T-cell (primary cell): ENCODE results near the gene ACAP3. TPM values are rescaled to one million over a fixed set of nuclear protein-coding genes. Genes with fewer than 3 reads are reported as not detected.

Experiments used
- ATAC-seq, 4 experiments: fragments of 200-7000 bp in 3 of 4; fragments of 150-1000 bp in 1 of 4; cut with Tn5 transposase; replicated peaks in 1 of 4; 1 replicate in 3 of 4; 2 replicates in 1 of 4; pipeline ENCODE4 v1.10.0; 2021; ENCODE audit warnings: moderate library complexity in 3 of 4, mild to moderate bottlenecking in 2 of 4, moderate number of reproducible peaks in 1 of 4
- CTCF ChIA-PET, 2 donors: fragments of 300-600 bp; sonication (Branson Sonifier 250); formaldehyde crosslinking; loops; one replicate each; lab custom pipeline; 2022; ENCODE audit warnings: antibody characterized with exemption in 2 of 2; lab: Charles Lee
- POLR2A ChIA-PET, 2 donors: fragments of 300-600 bp; sonication (Branson Sonifier 250); formaldehyde crosslinking; loops; one replicate each; lab custom pipeline; 2022; ENCODE audit warnings: antibody characterized with exemption in 2 of 2; lab: Charles Lee
- DNase-seq, 35 experiments: peaks; one replicate each; pipeline versions ENCODE4 v3.0.0 to v3.0.0-alpha.2; 2013 to 2023
- H3K27ac ChIP-seq: one replicate; pipeline ENCODE4 v1.5.1; 2013; ENCODE audit warnings: low read length
- H3K27me3 ChIP-seq, 2 experiments: replicated peaks in 1 of 2; 1 replicate in 1 of 2; 2 replicates in 1 of 2; pipeline versions ENCODE4 v1.6.1 to v1.7.0; 2013; ENCODE audit warnings: low read length in 1 of 2, mixed read lengths in 1 of 2; ENCODE audit not compliant: control insufficient read depth in 2 of 2, insufficient read depth in 2 of 2; ENCODE audit errors: extremely low read depth in 1 of 2
- H3K36me3 ChIP-seq, 2 donors: 1 replicate in 1 of 2; 2 replicates in 1 of 2; pipeline versions ENCODE4 v1.6.1 to v1.7.0; 2013; ENCODE audit warnings: low read length in 1 of 2; ENCODE audit not compliant: control insufficient read depth in 2 of 2, insufficient read depth in 1 of 2; ENCODE audit errors: extremely low read depth in 1 of 2
- H3K4me1 ChIP-seq, 2 experiments: 1 replicate in 1 of 2; 2 replicates in 1 of 2; pipeline versions ENCODE4 v1.6.1 to v1.7.0; 2013; ENCODE audit warnings: low read length in 2 of 2, mixed read lengths in 1 of 2; ENCODE audit not compliant: insufficient read depth in 2 of 2, control insufficient read depth in 1 of 2; ENCODE audit errors: extremely low read depth in 1 of 2
- H3K4me3 ChIP-seq, 2 donors: 1 replicate in 1 of 2; 2 replicates in 1 of 2; pipeline versions ENCODE4 v1.5.1 to v1.7.0; 2013; ENCODE audit warnings: mild to moderate bottlenecking in 2 of 2, low read length in 1 of 2, moderate library complexity in 1 of 2; ENCODE audit not compliant: control insufficient read depth in 1 of 2; ENCODE audit errors: extremely low read depth in 1 of 2
- H3K9me3 ChIP-seq: 2 replicates; pipeline ENCODE4 v1.7.0; 2013
- H3K27ac Mint-ChIP-seq, 2 donors: one replicate each; pipeline ENCODE4 v1.8.0; 2020 to 2021; ENCODE audit warnings: mild to moderate bottlenecking in 2 of 2, mixed read lengths in 2 of 2
- H3K27me3 Mint-ChIP-seq, 2 donors: one replicate each; pipeline ENCODE4 v1.8.0; 2021 to 2022; ENCODE audit warnings: mixed read lengths in 2 of 2
- H3K36me3 Mint-ChIP-seq: one replicate; pipeline ENCODE4 v1.8.0; 2021; ENCODE audit warnings: mixed read lengths
- H3K4me1 Mint-ChIP-seq, 3 donors: one replicate each; pipeline ENCODE4 v1.8.0; 2020 to 2022; ENCODE audit warnings: mixed read lengths in 3 of 3, mild to moderate bottlenecking in 1 of 3
- H3K4me3 Mint-ChIP-seq, 3 donors: one replicate each; pipeline ENCODE4 v1.8.0; 2020 to 2022; ENCODE audit warnings: mild to moderate bottlenecking in 3 of 3, mixed read lengths in 3 of 3, moderate library complexity in 3 of 3
- H3K9me3 Mint-ChIP-seq, 3 donors: one replicate each; pipeline ENCODE4 v1.8.0; 2020 to 2022; ENCODE audit warnings: mixed read lengths in 3 of 3
- WGBS: methylation state at CpG from one replicate; pipeline ENCODE4 v1.1.5; 2013; ENCODE audit warnings: missing lambda C conversion rate; ENCODE audit not compliant: insufficient coverage; 5-methylcytosine and 5-hydroxymethylcytosine counted together
- total RNA-seq, 35 experiments: library from RNA in 6 of 35; stranded (reverse) in 6 of 35; fragments of 120-200 nt in 1 of 35; gene quantifications; one replicate each; pipeline versions ENCODE4 v1.2.1 to v1.2.4 and lab custom pipeline; 2013 to 2026

Gene ACAP3
- total RNA-seq, 5 donors from 2014 or later (not counting 1 experiment from before 2014, with no cell fraction given), result 63.0 to 107 (median 99.8) TPM

- Histone ChIP-seq H3K27me3 (no peaks in the 10 kb centered on the region), H3K36me3 (no peaks in the 10 kb centered on the region), H3K4me1 (peaks cover 0 to 10% of the 10 kb centered on the region in 2 experiments), H3K27ac (no peak overlapping the region), H3K4me3 (no peak overlapping the region), H3K9me3 (no peaks in the 10 kb centered on the region)
- Mint-ChIP-seq H3K36me3 (no peaks in the 10 kb centered on the region), H3K9me3 (no peaks in the 10 kb centered on the region), H3K4me1 (peaks cover 0 to 6% (median 4%) of the 10 kb centered on the region in 3 donors), H3K27me3 (no peaks in the 10 kb centered on the region), H3K4me3 (no peak overlapping the region), H3K27ac (no peak overlapping the region)
- ATAC-seq (no peak), DNase-seq (no peak)
- ChIA-PET POLR2A (interaction anchor here in 1 of 2 donors (0.6 kb wide), 1 partner anchor 15 kb away, joined by 4 read pairs; no protein-coding TSS in a partner anchor), CTCF (interaction anchor here in 1 of 2 donors (0.7 kb wide), 1 partner anchor 15 kb away, joined by 3 read pairs; no protein-coding TSS in a partner anchor)
- 93% methylated on average over 3 of the region's 13 CpGs for WGBS
These were observed 29.1 kb downstream of the ACAP3 start for GRCh38 chr1:1278620-1279019.

GRCh38 chr1:1275836-1276235, 31.9 kb downstream of the ACAP3 start:
- H3K36me3 ChIP-seq, result peaks cover 0 to 6% of the 10 kb centered on the region in 2 donors
- WGBS, result 90% methylated on average over 5 of the region's 9 CpGs
- CTCF ChIA-PET, result no interaction called here
- Mint-ChIP-seq H3K27ac (no peak overlapping the region), H3K4me3 (peak overlapping the region; percentile 26 to 63 (median 55)), H3K9me3 (no peaks in the 10 kb centered on the region), H3K27me3 (no peaks in the 10 kb centered on the region), H3K4me1 (peaks cover 21 to 29% (median 26%) of the 10 kb centered on the region in 3 donors), H3K36me3 (peaks cover under 1% of the 10 kb centered on the region)
- H3K27ac ChIP-seq, result no peak overlapping the region
- H3K4me3 ChIP-seq, result no peak overlapping the region
- H3K9me3 ChIP-seq, result no peaks in the 10 kb centered on the region
- DNase-seq (no peak), ATAC-seq (no peak)
- H3K4me1 ChIP-seq, result peaks cover 7 to 34% of the 10 kb centered on the region in 2 experiments
- H3K27me3 ChIP-seq, result no peaks in the 10 kb centered on the region
- POLR2A ChIA-PET, result no interaction called here

GRCh38 chr1:1274931-1275431, 32.7 kb downstream of the ACAP3 start:
- peak overlapping the region in 1 of 2 donors; percentile 22 for H3K27ac Mint-ChIP-seq
- H3K36me3 ChIP-seq, result peaks cover under 1 to 6% of the 10 kb centered on the region in 2 donors
- no peak overlapping the region for H3K4me3 ChIP-seq
- DNase-seq (no peak), ATAC-seq (no peak)
- H3K36me3 Mint-ChIP-seq, result peaks cover 8% of the 10 kb centered on the region
- H3K27ac ChIP-seq, result no peak overlapping the region
- peak overlapping the region; percentile 57 to 85 (median 66) for H3K4me3 Mint-ChIP-seq
- H3K4me1 Mint-ChIP-seq, result peaks cover 29 to 37% (median 35%) of the 10 kb centered on the region in 3 donors
- no peaks in the 10 kb centered on the region for H3K9me3 Mint-ChIP-seq
- no peaks in the 10 kb centered on the region for H3K9me3 ChIP-seq
- ChIA-PET POLR2A (interaction anchor here in 1 of 2 donors (0.6 kb wide), 1 partner anchor 224 kb away, joined by 5 read pairs; no protein-coding TSS in a partner anchor), CTCF (no interaction called here)
- peaks cover 7 to 42% of the 10 kb centered on the region in 2 experiments for H3K4me1 ChIP-seq
- no peaks in the 10 kb centered on the region for H3K27me3 Mint-ChIP-seq
- WGBS, result 89% methylated on average over 11 of the region's 15 CpGs
- no peaks in the 10 kb centered on the region for H3K27me3 ChIP-seq

GRCh38 chr1:1274299-1274930, 33.3 kb downstream of the ACAP3 start:
- peaks cover 32 to 42% (median 39%) of the 10 kb centered on the region in 3 donors for H3K4me1 Mint-ChIP-seq
- WGBS, result 29% methylated on average over 19 of the region's 31 CpGs
- Histone ChIP-seq H3K27ac (peak overlapping the region; percentile 23), H3K9me3 (no peaks in the 10 kb centered on the region), H3K4me3 (peak overlapping the region; percentile 59 to 69), H3K4me1 (peaks cover 7 to 42% of the 10 kb centered on the region in 2 experiments), H3K27me3 (no peaks in the 10 kb centered on the region), H3K36me3 (peaks cover 2 to 6% of the 10 kb centered on the region in 2 donors)
- DNase-seq (no peak), ATAC-seq (no peak)
- ChIA-PET POLR2A (interaction anchor here in 1 of 2 donors (0.6 kb wide), 1 partner anchor 261 kb away, joined by 3 read pairs; the partner anchor contains the start of gene ISG15), CTCF (interaction anchor here in 1 of 2 donors (1.0 kb wide), 1 partner anchor 24 kb away, joined by 5 read pairs; no protein-coding TSS in a partner anchor)
- peak overlapping the region; percentile 57 to 85 (median 66) for H3K4me3 Mint-ChIP-seq
- no peaks in the 10 kb centered on the region for H3K27me3 Mint-ChIP-seq
- H3K27ac Mint-ChIP-seq, result peak overlapping the region in 1 of 2 donors; percentile 22
- H3K9me3 Mint-ChIP-seq, result no peaks in the 10 kb centered on the region
- H3K36me3 Mint-ChIP-seq, result peaks cover 11% of the 10 kb centered on the region

- WGBS, result under 1% methylated on average over 93 of the region's 105 CpGs
- POLR2A ChIA-PET, result interaction anchor here in 1 of 2 donors (0.5 to 0.6 kb wide), 3 partner anchors 87 to 260 kb away, joined by 3 read pairs; partner anchors contain the start of genes CCNL2 and ISG15
- H3K4me1 Mint-ChIP-seq, result peaks cover 32 to 45% (median 41%) of the 10 kb centered on the region in 3 donors
These were observed 34.0 kb downstream of the ACAP3 start, which contains the start of gene UBE2J2 for GRCh38 chr1:1273512-1274298. TSS of gene UBE2J2 (minus strand) at chr1:1273854. CDS start at chr1:1267992, 5,862 bp downstream.

More at GRCh38 chr1:1273512-1274298, 34.0 kb downstream of the ACAP3 start, which contains the start of gene UBE2J2:
- ATAC-seq (peak; percentile 96 to 97 (median 97)), DNase-seq (peak; percentile 80 to 95 (median 89))
- Mint-ChIP-seq H3K4me3 (peak within 1 kb of the TSS; percentile 83 to 85 (median 84)), H3K36me3 (peaks cover 11% of the 10 kb centered on the region), H3K27ac (peak within 1 kb of the TSS; percentile 76 to 79), H3K27me3 (no peaks in the 10 kb centered on the region), H3K9me3 (no peaks in the 10 kb centered on the region)
- peak within 1 kb of the TSS; percentile 86 to 89 for H3K4me3 ChIP-seq
- peak within 1 kb of the TSS; percentile 23 for H3K27ac ChIP-seq
- no peaks in the 10 kb centered on the region for H3K9me3 ChIP-seq
- CTCF ChIA-PET, result interaction anchor here in 1 of 2 donors (1.0 kb wide), 1 partner anchor 23 kb away, joined by 5 read pairs; no protein-coding TSS in a partner anchor
- H3K27me3 ChIP-seq, result no peaks in the 10 kb centered on the region
- peaks cover 2 to 6% of the 10 kb centered on the region in 2 donors for H3K36me3 ChIP-seq
- H3K4me1 ChIP-seq, result peaks cover 7 to 44% of the 10 kb centered on the region in 2 experiments
